DMS 273 (cell line): ENCODE measurements around the gene SLC22A25.
"Not testable (repeated sequence)": the region's sequence is repeated elsewhere in the genome, so short reads cannot be mapped to it uniquely, and the experiment has no call there.

Source experiments
- DNase-seq: peaks from one replicate; lab custom pipeline; 2025; ENCODE audit not compliant: unreplicated experiment; lab: John Stamatoyannopoulos, UW

The SLC22A25 gene

GRCh38 chr11:63235471-63236461 lies 7.6 kb downstream of the SLC22A25 start:
- not testable (repeated sequence) for DNase-seq

DNA sequence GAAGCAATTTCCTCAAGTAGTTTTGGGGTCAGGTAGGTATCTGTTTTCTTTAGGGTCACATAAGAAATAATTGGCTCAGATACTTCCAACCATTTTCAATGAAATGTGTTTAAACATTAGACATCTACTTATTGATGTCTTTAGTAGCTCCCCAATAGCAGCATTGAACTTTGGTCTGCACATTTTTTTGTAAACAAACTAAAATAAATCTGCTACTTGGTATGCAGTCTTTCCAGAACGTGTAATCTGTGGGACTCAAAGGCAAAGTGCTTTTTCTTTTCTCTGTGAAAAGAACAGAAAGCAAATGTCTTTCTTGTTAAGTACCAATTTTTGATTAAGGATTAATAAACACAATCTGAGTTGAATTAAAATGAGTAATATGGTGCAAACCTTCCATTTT lies 13.6 kb downstream of the SLC22A25 start:
- no peak for DNase-seq

DNA sequence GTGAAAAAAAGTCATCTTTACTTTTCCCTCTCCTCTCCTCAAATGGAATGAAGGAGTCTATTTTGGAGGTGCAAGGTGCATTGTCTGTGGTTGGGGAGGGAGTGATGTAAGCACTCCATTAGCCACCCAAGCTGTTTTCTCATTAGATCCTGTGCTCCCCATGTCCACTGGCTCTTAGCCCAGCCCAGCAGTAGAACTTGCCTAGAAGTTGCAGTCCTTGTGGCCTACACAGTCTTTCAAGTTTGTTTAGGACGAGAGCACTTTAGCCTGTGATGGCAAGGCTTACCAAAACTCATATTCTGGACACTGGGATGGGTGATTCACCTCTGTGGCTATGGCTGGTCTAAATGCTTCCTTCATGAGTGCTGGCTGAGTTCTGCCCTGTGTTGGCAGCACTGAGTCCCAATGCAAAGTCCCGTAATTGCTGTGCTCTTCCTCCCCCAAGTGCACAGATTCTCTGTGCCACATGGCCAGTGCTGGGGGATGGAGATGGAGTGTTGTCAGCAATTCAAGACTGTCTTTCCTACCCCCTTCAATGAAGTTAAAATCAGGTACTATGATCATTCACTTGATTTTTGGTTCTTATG lies 15.8 kb downstream of the SLC22A25 start:
- DNase-seq, result no peak

DNA sequence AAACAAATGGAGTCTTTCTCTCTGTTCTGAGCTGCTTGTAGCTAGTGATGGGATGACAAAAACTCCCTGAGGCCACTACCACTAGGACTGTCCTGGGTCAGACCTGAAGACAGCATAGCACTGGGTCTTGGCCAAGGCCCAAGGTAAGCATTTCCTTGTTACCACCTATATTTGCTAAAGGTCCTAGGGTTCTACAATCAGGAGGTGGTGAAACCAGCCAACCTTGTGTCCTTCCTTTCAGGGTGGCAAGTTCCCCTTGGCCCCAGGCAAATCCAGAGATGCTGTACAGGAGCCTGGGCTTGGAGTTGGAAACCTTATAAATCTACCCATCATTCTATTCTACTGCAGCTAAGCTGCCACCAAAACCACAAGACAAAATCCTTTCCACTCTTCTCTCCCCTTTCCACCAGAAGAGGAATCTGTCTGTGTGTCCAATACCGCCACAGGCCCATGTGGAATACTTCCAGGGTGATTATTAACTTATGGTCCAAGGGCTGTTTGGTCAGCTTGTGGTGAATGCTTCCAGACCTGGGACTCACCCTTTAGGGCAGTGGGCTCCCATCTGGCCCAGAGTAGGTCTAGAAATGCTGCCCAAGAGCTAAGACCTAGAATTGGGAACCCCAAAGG lies 16.8 kb downstream of the SLC22A25 start:
- DNase-seq, result no peak

- no peak for DNase-seq
Observed at GRCh38 chr11:63214093-63214492, 29.3 kb downstream of the SLC22A25 start.

- DNase-seq, result peak; percentile 33
Observed at GRCh38 chr11:63212742-63213141, 30.7 kb downstream of the SLC22A25 start.

GRCh38 chr11:63210111-63210510 lies 33.3 kb downstream of the SLC22A25 start:
- no peak for DNase-seq
